Measurements from ENCODE around the gene DAPK2. TPM values are rescaled to one million over a fixed set of nuclear protein-coding genes. Genes with fewer than 3 reads are reported as not detected.
"Not testable (repeated sequence)": the region's sequence is repeated elsewhere in the genome, so short reads cannot be mapped to it uniquely, and the experiment has no call there.

DAPK2 gene
- total RNA-seq, 6 experiments from 2014 or later = 2.1 to 5.7 (median 5.1) TPM

DNA sequence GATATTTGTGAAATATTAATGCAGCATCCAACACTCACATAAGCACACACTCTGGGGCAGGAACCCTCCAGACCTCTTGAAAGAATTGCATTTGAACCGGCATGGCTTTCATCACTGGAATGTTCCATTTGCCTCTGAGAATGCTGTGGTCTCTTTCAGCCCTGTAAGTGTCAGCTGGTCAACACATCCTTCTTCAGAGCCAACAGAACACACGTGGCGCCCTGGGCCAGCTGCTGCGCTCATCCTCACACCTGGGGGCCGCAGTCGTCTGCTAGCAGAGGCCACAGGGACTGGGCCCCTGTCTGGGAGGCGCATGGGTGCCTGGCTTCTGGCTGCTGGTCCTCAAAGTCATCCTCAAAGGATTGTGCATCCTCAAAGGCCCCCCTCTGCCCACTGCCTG, 141.2 kb downstream of the DAPK2 start:
- no peak for DNase-seq
- H3K4me1 Mint-ChIP-seq (ENCODE audit: low read depth) = peaks cover 35% of the 10 kb centered on the region
- H3K4me3 Mint-ChIP-seq = no peak overlapping the region
- H3K36me3 Mint-ChIP-seq (ENCODE audit: low read depth) = no peaks in the 10 kb centered on the region
- H3K9me3 Mint-ChIP-seq = no peaks in the 10 kb centered on the region
- peaks cover 6% of the 10 kb centered on the region; the same call in 1 of the 2 replicates for H3K27me3 Mint-ChIP-seq (ENCODE audit: insufficient read depth)
- H3K27ac Mint-ChIP-seq = no peak overlapping the region
- TF ChIP-seq, protein P1, sequence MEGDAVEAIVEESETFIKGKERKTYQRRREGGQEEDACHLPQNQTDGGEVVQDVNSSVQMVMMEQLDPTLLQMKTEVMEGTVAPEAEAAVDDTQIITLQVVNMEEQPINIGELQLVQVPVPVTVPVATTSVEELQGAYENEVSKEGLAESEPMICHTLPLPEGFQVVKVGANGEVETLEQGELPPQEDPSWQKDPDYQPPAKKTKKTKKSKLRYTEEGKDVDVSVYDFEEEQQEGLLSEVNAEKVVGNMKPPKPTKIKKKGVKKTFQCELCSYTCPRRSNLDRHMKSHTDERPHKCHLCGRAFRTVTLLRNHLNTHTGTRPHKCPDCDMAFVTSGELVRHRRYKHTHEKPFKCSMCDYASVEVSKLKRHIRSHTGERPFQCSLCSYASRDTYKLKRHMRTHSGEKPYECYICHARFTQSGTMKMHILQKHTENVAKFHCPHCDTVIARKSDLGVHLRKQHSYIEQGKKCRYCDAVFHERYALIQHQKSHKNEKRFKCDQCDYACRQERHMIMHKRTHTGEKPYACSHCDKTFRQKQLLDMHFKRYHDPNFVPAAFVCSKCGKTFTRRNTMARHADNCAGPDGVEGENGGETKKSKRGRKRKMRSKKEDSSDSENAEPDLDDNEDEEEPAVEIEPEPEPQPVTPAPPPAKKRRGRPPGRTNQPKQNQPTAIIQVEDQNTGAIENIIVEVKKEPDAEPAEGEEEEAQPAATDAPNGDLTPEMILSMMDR (IDR thresholded peaks at IDR 0.05) = no peak

DNA sequence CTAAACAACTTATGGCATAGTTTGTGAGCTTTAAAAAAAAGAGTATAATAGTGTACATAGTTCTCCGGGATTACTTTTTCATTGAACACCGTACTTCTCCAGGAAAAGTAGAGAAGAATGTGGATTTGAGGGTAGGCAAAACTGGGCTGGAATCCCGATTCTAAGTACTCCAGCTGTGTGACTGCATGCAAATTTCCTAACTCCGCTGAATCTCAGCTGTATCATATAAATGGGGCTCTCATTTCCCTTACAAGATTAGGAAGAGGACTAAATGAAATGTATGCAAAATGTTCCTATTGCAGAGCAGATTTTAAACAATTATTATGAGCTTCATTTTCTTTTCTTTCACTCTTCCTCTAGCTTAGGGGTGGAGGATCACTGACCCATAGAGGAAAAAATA, 142.2 kb downstream of the DAPK2 start:
- DNase-seq = no peak
- H3K27ac Mint-ChIP-seq = no peak overlapping the region
- H3K4me1 Mint-ChIP-seq (ENCODE audit: low read depth) = peaks cover 24% of the 10 kb centered on the region

DNA sequence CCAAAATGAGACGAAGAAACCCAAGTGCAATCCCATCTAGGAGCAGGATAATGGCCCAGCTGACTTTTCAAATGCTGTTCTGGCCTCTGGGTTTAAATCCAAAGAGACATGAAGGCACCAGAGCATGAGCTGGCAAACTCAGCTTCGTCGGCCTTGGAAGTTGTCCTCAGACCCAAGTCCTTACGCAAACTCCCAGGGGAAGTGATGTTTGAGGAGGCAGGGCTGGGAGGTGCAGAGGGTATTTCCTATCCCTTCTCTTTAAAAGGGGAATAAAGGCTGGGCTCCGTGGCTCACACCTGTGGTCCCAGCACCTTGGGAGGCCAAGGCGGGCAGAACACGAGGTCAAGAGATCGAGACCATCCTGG, 143.6 kb downstream of the DAPK2 start:
- no peaks in the 10 kb centered on the region for H3K9me3 Mint-ChIP-seq

More for the DNA sequence above, 142.2 kb downstream of the DAPK2 start:
- Mint-ChIP-seq H3K36me3 (ENCODE audit: low read depth) (no peaks in the 10 kb centered on the region), H3K9me3 (no peaks in the 10 kb centered on the region), H3K27me3 (ENCODE audit: insufficient read depth) (peaks cover 10% of the 10 kb centered on the region), H3K4me3 (no peak overlapping the region)
- TF ChIP-seq, protein P1 (IDR thresholded peaks at IDR 0.05) = no peak

DNA sequence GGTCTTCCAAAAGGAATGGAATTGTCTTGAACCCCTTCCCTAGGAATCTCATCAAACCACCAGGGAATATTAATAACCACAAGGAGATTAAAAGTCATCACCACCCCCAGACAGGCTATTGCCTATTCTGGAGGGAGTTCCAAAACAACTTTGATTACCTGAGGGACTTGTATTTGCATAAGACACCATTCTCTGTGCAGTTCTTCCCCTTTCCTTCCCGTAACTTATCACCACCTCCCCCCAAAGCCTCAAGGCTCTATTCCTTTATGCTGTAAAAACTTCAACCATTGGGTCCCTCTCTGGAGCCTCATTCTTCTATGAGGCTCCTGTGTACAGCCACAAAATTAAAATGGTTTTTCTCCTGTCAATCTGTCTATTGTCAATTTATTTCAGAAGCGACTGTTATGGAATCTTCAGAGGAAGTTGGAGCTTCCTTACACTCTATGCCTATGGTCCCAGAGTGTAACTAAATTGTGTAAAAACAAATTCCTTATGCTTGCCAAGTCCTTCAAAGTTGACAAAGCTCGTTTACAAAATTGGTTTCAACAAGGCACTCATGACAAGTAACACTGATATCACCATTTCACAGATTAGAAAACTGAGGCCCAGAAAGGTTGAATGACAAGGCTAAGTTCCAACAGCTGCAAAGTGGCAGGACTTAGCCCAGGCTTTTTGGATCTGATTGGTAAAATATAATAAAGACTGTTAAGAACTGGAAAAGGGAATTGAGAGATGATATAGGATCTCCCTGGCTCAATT, 144.2 kb downstream of the DAPK2 start:
- TF ChIP-seq, protein P1 (IDR thresholded peaks at IDR 0.05) = no peak
- H3K4me3 Mint-ChIP-seq = no peak overlapping the region
- peaks cover 15% of the 10 kb centered on the region for H3K27me3 Mint-ChIP-seq (ENCODE audit: insufficient read depth)

More for the DNA sequence above, 143.6 kb downstream of the DAPK2 start:
- Mint-ChIP-seq H3K36me3 (ENCODE audit: low read depth) (no peaks in the 10 kb centered on the region), H3K4me1 (ENCODE audit: low read depth) (peaks cover 16% of the 10 kb centered on the region), H3K27ac (no peak overlapping the region), H3K4me3 (no peak overlapping the region), H3K27me3 (ENCODE audit: insufficient read depth) (peaks cover 15% of the 10 kb centered on the region)
- no peak for DNase-seq
- TF ChIP-seq, protein P1 (IDR thresholded peaks at IDR 0.05) = no peak

DNA sequence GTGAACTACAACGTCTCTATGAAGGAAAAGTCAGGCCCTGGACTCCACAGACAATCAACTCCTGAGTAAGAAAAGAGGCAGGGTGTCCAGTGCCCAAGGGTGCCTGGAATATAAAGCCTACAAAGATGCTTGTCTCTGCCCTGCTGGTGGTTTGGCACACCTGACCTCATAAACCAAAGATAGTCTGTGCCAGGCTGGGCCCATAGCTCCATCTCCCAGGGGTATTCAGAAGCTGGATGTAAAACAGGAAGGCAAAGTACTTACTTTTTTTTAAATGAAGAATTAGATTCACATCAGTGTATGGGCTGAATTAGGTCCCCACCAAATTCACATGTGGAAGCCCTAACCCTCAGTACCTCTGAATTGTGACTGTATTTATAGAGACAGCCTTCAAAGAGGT, 146.0 kb downstream of the DAPK2 start:
- Mint-ChIP-seq H3K4me1 (ENCODE audit: low read depth) (peaks cover 16% of the 10 kb centered on the region), H3K36me3 (ENCODE audit: low read depth) (no peaks in the 10 kb centered on the region), H3K27me3 (ENCODE audit: insufficient read depth) (peaks cover 15% of the 10 kb centered on the region), H3K9me3 (no peaks in the 10 kb centered on the region), H3K27ac (no peak overlapping the region), H3K4me3 (no peak overlapping the region)
- no peak for DNase-seq
- TF ChIP-seq, protein P1 (IDR thresholded peaks at IDR 0.05) = no peak

More for the DNA sequence above, 144.2 kb downstream of the DAPK2 start:
- Mint-ChIP-seq H3K4me1 (ENCODE audit: low read depth) (peaks cover 21% of the 10 kb centered on the region), H3K27ac (no peak overlapping the region), H3K36me3 (ENCODE audit: low read depth) (no peaks in the 10 kb centered on the region), H3K9me3 (no peaks in the 10 kb centered on the region)
- DNase-seq = no peak

DNA sequence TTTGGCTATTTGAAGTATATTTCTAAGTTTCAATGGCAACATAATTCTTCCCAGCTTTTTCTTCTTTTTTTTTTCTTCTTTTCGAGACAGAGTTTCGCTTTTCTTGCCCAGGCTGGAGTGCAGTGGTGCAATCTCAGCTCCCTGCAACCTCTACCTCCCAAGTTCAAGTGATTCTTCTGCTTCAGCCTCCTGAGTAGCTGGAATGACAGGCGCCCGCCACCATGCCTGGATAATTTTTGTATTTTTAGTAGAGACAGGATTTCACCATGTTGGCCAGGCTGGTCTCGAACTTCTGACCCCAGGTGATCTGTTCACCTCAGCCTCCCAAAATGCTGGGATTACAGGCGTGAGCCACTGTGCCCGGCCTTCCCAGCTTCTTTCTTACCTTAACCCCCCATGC, 146.7 kb downstream of the DAPK2 start:
- not testable (repeated sequence) for DNase-seq; H3K9me3 Mint-ChIP-seq; H3K36me3 Mint-ChIP-seq (ENCODE audit: low read depth); H3K27ac Mint-ChIP-seq; H3K4me3 Mint-ChIP-seq
- Mint-ChIP-seq H3K4me1 (ENCODE audit: low read depth) (peaks cover 16% of the 10 kb centered on the region), H3K27me3 (ENCODE audit: insufficient read depth) (peaks cover 15% of the 10 kb centered on the region)

Measured in HFFc6 (cell line).